ENCODE data around the gene KCNK1.

GRCh38 chr1:233675893-233676292 lies 62.0 kb downstream of the KCNK1 start:
- TF ChIP-seq CTCF (IDR thresholded peaks at IDR 0.05): no peak
- TF ChIP-seq ATF6 (CRISPR knock-in tag; IDR thresholded peaks at IDR 0.05): no peak
- no peak for TF ChIP-seq ZNF317 (CRISPR knock-in tag; IDR thresholded peaks at IDR 0.05; ENCODE audit: borderline replicate concordance, low read depth)
- TF ChIP-seq SP1 (CRISPR knock-in tag; conservative IDR thresholded peaks at IDR 0.05): no peak
- TF ChIP-seq MAX (CRISPR knock-in tag; IDR thresholded peaks at IDR 0.05): no peak
